Middle frontal gyrus (tissue), 1 donor: ENCODE data around the gene KCTD18.

Experiments
- DNase-seq: peaks from one replicate; pipeline ENCODE4 v3.0.0-alpha.2; 2015; ENCODE audit warnings: low spot score; ENCODE audit errors: extremely low spot score

Gene KCTD18

GRCh38 chr2:200486529-200486928, 23.3 kb downstream of the KCTD18 start:
- DNase-seq: no peak

GRCh38 chr2:200484934-200485333, 24.9 kb downstream of the KCTD18 start:
- DNase-seq: no peak

- no peak for DNase-seq
Measured at GRCh38 chr2:200483729-200484198, 26.1 kb downstream of the KCTD18 start.

GRCh38 chr2:200482194-200482593, 27.7 kb downstream of the KCTD18 start:
- DNase-seq: no peak

GRCh38 chr2:200479692-200480265, 30.1 kb downstream of the KCTD18 start:
- DNase-seq: no peak

- DNase-seq: no peak
Measured at GRCh38 chr2:200477667-200478131, 32.2 kb downstream of the KCTD18 start.

- DNase-seq: no peak
Measured at GRCh38 chr2:200476836-200477235, 33.0 kb downstream of the KCTD18 start.

- no peak for DNase-seq
Measured at GRCh38 chr2:200475795-200476194, 34.1 kb downstream of the KCTD18 start.

GRCh38 chr2:200472853-200473464, 36.9 kb downstream of the KCTD18 start:
- no peak for DNase-seq

GRCh38 chr2:200471928-200472645, 37.8 kb downstream of the KCTD18 start:
- no peak for DNase-seq

- DNase-seq: no peak
Measured at GRCh38 chr2:200471324-200471848, 38.5 kb downstream of the KCTD18 start.

GRCh38 chr2:200470230-200470629, 39.6 kb downstream of the KCTD18 start:
- peak; percentile 66 for DNase-seq

GRCh38 chr2:200469708-200470211, 40.1 kb downstream of the KCTD18 start:
- DNase-seq: no peak

- DNase-seq: no peak
Measured at GRCh38 chr2:200467806-200468681, 41.8 kb downstream of the KCTD18 start.

- DNase-seq: no peak
Measured at GRCh38 chr2:200466425-200467418, 43.1 kb downstream of the KCTD18 start.

- no peak for DNase-seq
Measured at GRCh38 chr2:200463452-200463851, 46.4 kb downstream of the KCTD18 start.

GRCh38 chr2:200461846-200462710, 47.8 kb downstream of the KCTD18 start:
- no peak for DNase-seq

GRCh38 chr2:200459101-200459500, 50.8 kb downstream of the KCTD18 start:
- DNase-seq: no peak

- DNase-seq: no peak
Measured at GRCh38 chr2:200456567-200456966, 53.3 kb downstream of the KCTD18 start.
